HG03442 (cell line): ENCODE results near the gene ROPN1L.
A peak's percentile ranks its signal among the peaks of the same experiment; 100 is the strongest.
"Not testable (repeated sequence)": the region's sequence is repeated elsewhere in the genome, so short reads cannot be mapped to it uniquely, and the experiment has no call there.

Experiments used
- ATAC-seq: cut with Tn5 transposase; IDR thresholded peaks from one replicate; pipeline ENCODE4 v1.9.1; 2021; ENCODE audit warnings: mild to moderate bottlenecking, moderate library complexity; ENCODE audit not compliant: unreplicated experiment

The ROPN1L gene

GRCh38 chr5:10499776-10500175 lies 58.1 kb downstream of the ROPN1L start:
- ATAC-seq, result no peak

GRCh38 chr5:10500669-10501068 lies 59.0 kb downstream of the ROPN1L start:
- ATAC-seq, result no peak

- ATAC-seq, result no peak
Measured at GRCh38 chr5:10501554-10502075, 59.9 kb downstream of the ROPN1L start.

- ATAC-seq, result no peak
Measured at GRCh38 chr5:10502130-10502529, 60.5 kb downstream of the ROPN1L start.

GRCh38 chr5:10502578-10502977 lies 60.9 kb downstream of the ROPN1L start:
- no peak for ATAC-seq

GRCh38 chr5:10503321-10503720 lies 61.6 kb downstream of the ROPN1L start:
- ATAC-seq, result no peak

- no peak for ATAC-seq
Measured at GRCh38 chr5:10503997-10504793, 62.5 kb downstream of the ROPN1L start.

- ATAC-seq, result peak; percentile 71
Measured at GRCh38 chr5:10505517-10506095, 63.9 kb downstream of the ROPN1L start.

- no peak for ATAC-seq
Measured at GRCh38 chr5:10506535-10506934, 64.9 kb downstream of the ROPN1L start.

- ATAC-seq, result no peak
Measured at GRCh38 chr5:10507575-10508096, 66.0 kb downstream of the ROPN1L start.

GRCh38 chr5:10509575-10509974 lies 67.9 kb downstream of the ROPN1L start:
- ATAC-seq, result no peak

GRCh38 chr5:10511741-10512640 lies 70.3 kb downstream of the ROPN1L start:
- ATAC-seq, result no peak

GRCh38 chr5:10513501-10514442 lies 72.1 kb downstream of the ROPN1L start:
- ATAC-seq, result no peak

GRCh38 chr5:10514572-10514971 lies 72.9 kb downstream of the ROPN1L start:
- not testable (repeated sequence) for ATAC-seq
